ENCODE measurements around the gene VIL1.

The VIL1 gene

GRCh38 chr2:218395090-218395444 lies 23.9 kb upstream of the VIL1 start:
- no peak for DNase-seq (ENCODE audit: low spot score)

GRCh38 chr2:218395456-218395825 lies 23.5 kb upstream of the VIL1 start:
- no peak for DNase-seq (ENCODE audit: low spot score)

- DNase-seq (ENCODE audit: low spot score), result peak; percentile 92
Measured at GRCh38 chr2:218395826-218396687, 22.9 kb upstream of the VIL1 start.

- peak; percentile 26 for DNase-seq (ENCODE audit: low spot score)
Measured at GRCh38 chr2:218396688-218397462, 22.0 kb upstream of the VIL1 start.

- DNase-seq (ENCODE audit: low spot score), result no peak
Measured at GRCh38 chr2:218397463-218397819, 21.5 kb upstream of the VIL1 start.

GRCh38 chr2:218397820-218398436 lies 21.0 kb upstream of the VIL1 start:
- peak; percentile 52 for DNase-seq (ENCODE audit: low spot score)

GRCh38 chr2:218398437-218399390 lies 20.2 kb upstream of the VIL1 start:
- peak; percentile 71 for DNase-seq (ENCODE audit: low spot score)

- DNase-seq (ENCODE audit: low spot score), result peak; percentile 95
Measured at GRCh38 chr2:218399391-218400166, 19.3 kb upstream of the VIL1 start, which contains the start of gene CTDSP1. Gene CTDSP1, plus strand, starts transcription at chr2:218399868. Its CDS starts 223 bp downstream, at chr2:218400091.

GRCh38 chr2:218400167-218400929 lies 18.6 kb upstream of the VIL1 start:
- no peak for DNase-seq (ENCODE audit: low spot score)

- DNase-seq (ENCODE audit: low spot score), result no peak
Measured at GRCh38 chr2:218400930-218401881, 17.7 kb upstream of the VIL1 start.

- no peak for DNase-seq (ENCODE audit: low spot score)
Measured at GRCh38 chr2:218401890-218402289, 17.0 kb upstream of the VIL1 start.

- DNase-seq (ENCODE audit: low spot score), result no peak
Measured at GRCh38 chr2:218402491-218402901, 16.4 kb upstream of the VIL1 start.

- DNase-seq (ENCODE audit: low spot score), result no peak
Measured at GRCh38 chr2:218402911-218403411, 16.0 kb upstream of the VIL1 start.

- DNase-seq (ENCODE audit: low spot score), result no peak
Measured at GRCh38 chr2:218403810-218404209, 15.1 kb upstream of the VIL1 start.

- no peak for DNase-seq (ENCODE audit: low spot score)
Measured at GRCh38 chr2:218404351-218405085, 14.4 kb upstream of the VIL1 start.

- DNase-seq (ENCODE audit: low spot score), result no peak
Measured at GRCh38 chr2:218405086-218405745, 13.7 kb upstream of the VIL1 start.

- DNase-seq (ENCODE audit: low spot score), result no peak
Measured at GRCh38 chr2:218405746-218406208, 13.1 kb upstream of the VIL1 start.
